Ovary (tissue), 9 donors: ENCODE measurements around the gene SYNE4. TPM values are rescaled to one million over a fixed set of nuclear protein-coding genes. Genes with fewer than 3 reads are reported as not detected.

Source experiments
- DNase-seq, 5 donors: peaks; one replicate each; pipeline ENCODE4 v3.0.0-alpha.2; 2019 to 2020
- H3K27ac ChIP-seq, 2 donors: fragments of 200-600 bp; one replicate each; pipeline versions ENCODE4 v1.5.1 to v1.8.0; 2019 to 2022
- H3K27me3 ChIP-seq: fragments of 200-600 bp; one replicate; pipeline ENCODE4 v1.8.0; 2022
- H3K36me3 ChIP-seq: fragments of 200-600 bp; sonication (generic); one replicate; pipeline ENCODE4 v1.5.1; 2019
- H3K4me1 ChIP-seq: one replicate; pipeline ENCODE4 v1.8.1; 2013; ENCODE audit warnings: mild to moderate bottlenecking, moderate library complexity; ENCODE audit not compliant: insufficient read depth
- H3K4me3 ChIP-seq: fragments of 200-600 bp; sonication (generic); one replicate; pipeline ENCODE4 v1.5.1; 2017
- H3K9me3 ChIP-seq, 2 donors: fragments of 200-600 bp in 1 of 2; sonication (generic) in 1 of 2; one replicate each; pipeline versions ENCODE4 v1.5.1 to v1.8.1; 2013 to 2019; ENCODE audit warnings: mild to moderate bottlenecking in 1 of 2, moderate library complexity in 1 of 2
- CTCF ChIP-seq, 3 donors: fragments of 450-650 bp in 2 of 3; fragments of 200-600 bp in 1 of 3; IDR thresholded peaks; one replicate each; pipeline versions ENCODE4 v1.5.1 to v1.8.0; 2016 to 2022; ENCODE audit warnings: antibody characterized with exemption in 3 of 3, mild to moderate bottlenecking in 1 of 3
- EP300 ChIP-seq: sonication (generic); formaldehyde crosslinking; IDR thresholded peaks from one replicate; pipeline ENCODE4 v1.6.1; 2017; ENCODE audit warnings: antibody characterized with exemption
- POLR2A ChIP-seq: fragments of 450-650 bp; IDR thresholded peaks from one replicate; pipeline ENCODE4 v1.6.1; 2017; ENCODE audit warnings: antibody characterized with exemption, mild to moderate bottlenecking, moderate library complexity
- WGBS, 3 donors: extraction: QIAGEN DNeasy Blood & Tissue Kit in 1 of 3; methylation state at CpG; one replicate each; pipeline versions ENCODE4 v1.1.5 to v1.1.7; 2013 to 2017; 5-methylcytosine and 5-hydroxymethylcytosine counted together
- intact Hi-C, 4 donors: fragments of 100-400 bp; cut with DNase I; formaldehyde crosslinking; loops; one replicate each; pipeline versions ENCODE4 v1.11.0 to v1.15.1; 2022 to 2023
- polyA plus RNA-seq, 2 donors: library from polyadenylated mRNA; stranded (reverse); fragments of 200-250 nt in 1 of 2; fragments of 350-450 nt in 1 of 2; fragmentation: Illumina TruSeq in 1 of 2; extraction: RNeasy Lipid Tissue Mini Kit (QIAGEN cat#74804) in 1 of 2; gene quantifications; one replicate each; pipeline ENCODE4 v1.2.3, GENCODE V29; 2013 to 2014
- total RNA-seq, 7 donors: library from RNA; depleted of rRNA in 2 of 7; stranded (reverse); fragments of >200 nt in 2 of 7; fragmentation: NEBNext Ultra II Directional in 3 of 7; extraction: Animal tissue kit (Norgen Biotek cat#: 25700) in 3 of 7; gene quantifications; one replicate each; pipeline versions ENCODE4 v1.1.0 to v1.2.4, GENCODE V29; 2016 to 2023
- donor health status: DM: no; HTN: no; CAD: no; lungs with moderate emphysema.
- donor health status: DM: no; HTN: no; CAD: no.
- donor health status: Bipolar disorder and iron deficiency.
- donor health status: DM: yes; HTN: yes; CAD: no.
- donor health status: DM: no; HTN: no; CAD: no.
- donor health status: DM: yes; HTN: yes; CAD: no.

Gene SYNE4
- total and polyA plus RNA-seq, 9 donors, result 0.37 to 2.6 (median 0.89) TPM

DNA sequence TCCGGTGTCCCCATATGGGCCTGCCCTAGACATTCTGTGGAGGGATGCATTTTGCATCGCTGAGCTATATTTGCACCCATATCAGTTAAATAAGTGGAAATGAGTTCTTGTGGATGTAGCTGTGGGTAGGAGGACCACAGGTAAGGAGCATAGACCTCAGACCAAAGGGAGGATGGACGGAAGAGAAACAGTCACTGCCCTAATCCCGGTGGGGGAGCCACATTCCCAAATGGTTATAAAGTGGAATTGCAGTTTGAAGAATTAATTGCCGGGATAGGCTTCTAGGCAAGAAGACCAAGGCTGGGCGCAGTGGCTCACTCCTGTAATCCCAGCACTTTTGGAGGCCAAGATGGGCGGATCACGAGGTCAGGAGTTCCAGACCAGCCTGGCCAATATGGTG lies 11.8 kb downstream of the SYNE4 start:
- H3K27me3 ChIP-seq, result no peaks in the 10 kb centered on the region
- no peak overlapping the region for H3K27ac ChIP-seq
- 85 to 90% (median 88%) methylated on average over 8 of the region's 8 CpGs for WGBS, 3 donors
- H3K4me3 ChIP-seq, result no peak overlapping the region
- H3K4me1 ChIP-seq, result peaks cover 9% of the 10 kb centered on the region
- no peaks in the 10 kb centered on the region for H3K36me3 ChIP-seq
- DNase-seq, result no peak
- H3K9me3 ChIP-seq, result no peaks in the 10 kb centered on the region
- intact Hi-C loops, result loop anchor here in 1 of 4 donors (2.0 kb wide), 1 partner anchor 118 kb away; the partner anchor contains the start of genes POLR2I and TBCB
- TF ChIP-seq EP300 (no peak), POLR2A (no peak), CTCF (IDR thresholded peaks at IDR 0.05) (no peak)

DNA sequence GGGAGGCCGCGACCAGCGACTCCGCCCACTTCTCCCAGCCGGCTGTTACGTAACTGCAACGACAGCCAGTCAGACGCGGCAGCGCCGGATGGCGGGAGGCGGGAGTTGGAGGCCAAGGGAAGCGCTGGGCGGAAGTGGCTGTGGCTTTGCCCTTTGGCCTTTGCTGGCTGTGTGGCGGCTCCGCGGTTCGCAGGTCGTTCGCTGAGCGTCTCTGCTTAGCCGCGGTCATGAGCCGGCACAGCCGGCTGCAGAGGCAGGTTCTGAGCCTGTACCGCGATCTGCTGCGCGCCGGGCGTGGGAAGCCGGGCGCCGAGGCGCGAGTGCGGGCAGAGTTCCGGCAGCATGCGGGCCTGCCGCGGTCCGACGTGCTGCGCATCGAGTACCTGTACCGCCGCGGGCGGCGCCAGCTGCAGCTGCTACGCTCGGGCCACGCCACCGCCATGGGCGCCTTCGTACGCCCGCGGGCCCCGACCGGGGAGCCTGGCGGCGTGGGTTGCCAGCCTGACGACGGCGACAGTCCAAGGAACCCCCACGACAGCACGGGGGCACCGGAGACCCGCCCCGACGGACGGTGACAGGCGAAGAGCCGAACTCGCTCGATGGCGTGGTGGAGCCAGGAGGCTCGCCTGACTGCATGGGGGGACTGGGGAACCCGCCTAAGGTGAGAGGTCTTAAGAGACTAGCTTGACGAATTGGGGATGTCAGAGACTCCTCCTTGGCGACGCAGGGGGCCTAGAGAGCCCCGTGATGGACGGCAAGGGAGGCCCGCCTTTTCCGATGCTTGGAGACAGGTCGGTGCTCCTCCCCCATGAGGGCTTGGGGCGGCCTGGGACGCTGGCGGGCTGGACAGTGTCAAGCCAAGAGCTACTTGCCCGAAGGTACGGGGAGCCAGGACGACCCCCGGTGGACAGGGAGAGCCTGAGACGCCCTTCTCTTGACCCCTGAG lies 13.3 kb downstream of the SYNE4 start, which contains the start of gene SDHAF1:
Gene SDHAF1, plus strand, starts transcription at position 141 of the 946 bp plus-strand sequence. Its CDS starts 87 bp downstream, at position 228.
- Histone ChIP-seq H3K27me3 (no peaks in the 10 kb centered on the region), H3K36me3 (no peaks in the 10 kb centered on the region), H3K9me3 (no peaks in the 10 kb centered on the region), H3K27ac (peak within 1 kb of the TSS in 1 of 2 donors; percentile 39), H3K4me3 (peak within 1 kb of the TSS; percentile 97), H3K4me1 (peaks cover 9% of the 10 kb centered on the region)
- DNase-seq, result peak; percentile 95 to 98 (median 97)
- WGBS, 3 donors, result 0 to 1% (median 1%) methylated on average over 55 to 97 of the region's 97 CpGs
- intact Hi-C loops, result no loop called here
- TF ChIP-seq POLR2A (peak; percentile 77), CTCF (IDR thresholded peaks at IDR 0.05) (peak in 1 of 3 donors; percentile 11), EP300 (no peak)

DNA sequence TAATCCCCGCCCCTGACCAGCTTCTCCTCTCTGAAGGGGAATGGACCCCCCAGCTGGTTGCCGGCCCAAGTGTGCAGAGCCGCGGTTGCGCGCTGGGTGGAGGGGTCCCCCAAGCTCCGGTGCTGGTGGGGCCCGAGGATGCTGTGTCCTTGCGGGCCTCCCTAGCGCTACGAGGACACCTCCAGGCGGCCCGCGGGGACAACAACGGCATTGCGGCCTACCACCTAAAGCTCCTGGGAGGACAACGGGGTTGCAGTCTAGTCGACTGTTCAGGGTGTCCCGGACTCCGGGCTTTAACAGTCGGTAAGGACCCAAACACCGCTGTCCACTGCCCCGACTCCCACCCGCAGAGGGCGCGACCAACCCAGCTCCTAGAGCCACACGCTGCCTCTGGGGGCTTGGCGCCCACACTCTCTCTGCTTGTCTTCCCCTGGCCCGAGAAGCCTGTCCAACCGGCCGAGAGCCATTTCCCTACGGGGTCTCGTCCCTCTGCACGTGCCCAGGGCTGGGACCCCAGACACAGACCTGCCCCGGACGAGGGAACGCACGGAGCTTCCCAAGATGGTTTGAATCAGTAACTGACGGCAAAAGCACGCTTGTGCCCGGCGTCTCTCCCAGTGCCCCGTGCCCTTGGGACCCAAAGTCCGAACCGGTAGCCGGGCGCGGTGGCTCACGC lies 14.6 kb downstream of the SYNE4 start:
- peaks cover 9% of the 10 kb centered on the region for H3K4me1 ChIP-seq
- H3K9me3 ChIP-seq, result no peaks in the 10 kb centered on the region
- WGBS, 3 donors, result 24 to 36% (median 33%) methylated on average over 47 to 49 of the region's 49 CpGs
- no peak for TF ChIP-seq EP300
- no peak for TF ChIP-seq POLR2A
- no peak for TF ChIP-seq CTCF (IDR thresholded peaks at IDR 0.05)
- peak in 4 of 5 donors; percentile 35 to 59 (median 55) for DNase-seq
- H3K4me3 ChIP-seq, result peak overlapping the region; percentile 97
- intact Hi-C loops, result no loop called here
- no peaks in the 10 kb centered on the region for H3K36me3 ChIP-seq
- no peak overlapping the region for H3K27ac ChIP-seq
- H3K27me3 ChIP-seq, result no peaks in the 10 kb centered on the region

GRCh38 chr19:35992907-35993765 lies 15.5 kb downstream of the SYNE4 start:
- H3K4me1 ChIP-seq, result peaks cover 9% of the 10 kb centered on the region
- WGBS, 3 donors, result 83 to 92% (median 90%) methylated on average over 8 of the region's 8 CpGs
- H3K27ac ChIP-seq, result no peak overlapping the region
- H3K4me3 ChIP-seq, result no peak overlapping the region
- no peak for DNase-seq
- intact Hi-C loops, result no loop called here
- TF ChIP-seq CTCF (IDR thresholded peaks at IDR 0.05) (no peak), POLR2A (no peak), EP300 (no peak)
- no peaks in the 10 kb centered on the region for H3K36me3 ChIP-seq
- H3K27me3 ChIP-seq, result no peaks in the 10 kb centered on the region
- H3K9me3 ChIP-seq, result no peaks in the 10 kb centered on the region
